Peyer's patch (tissue), 4 donors: ENCODE data around the gene PEMT. TPM values are rescaled to one million over a fixed set of nuclear protein-coding genes. Genes with fewer than 3 reads are reported as not detected.
"Not testable (repeated sequence)": the region's sequence is repeated elsewhere in the genome, so short reads cannot be mapped to it uniquely, and the experiment has no call there.

ENCODE experiments used
- DNase-seq, 3 donors: peaks; one replicate each; pipeline ENCODE4 v3.0.0-alpha.2; 2017 to 2019
- H3K27ac ChIP-seq, 4 donors: fragments of 200-600 bp; sonication (generic); one replicate each; pipeline ENCODE4 v1.5.1; 2016 to 2019
- H3K27me3 ChIP-seq, 2 donors: fragments of 200-600 bp; sonication (generic); one replicate each; pipeline ENCODE4 v1.5.1; 2019
- H3K36me3 ChIP-seq, 3 donors: fragments of 200-600 bp; sonication (generic); one replicate each; pipeline ENCODE4 v1.5.1; 2016 to 2019
- H3K4me1 ChIP-seq, 4 donors: fragments of 200-600 bp; sonication (generic); one replicate each; pipeline ENCODE4 v1.5.1; 2016 to 2019
- H3K4me3 ChIP-seq, 4 donors: fragments of 200-600 bp; sonication (generic); 1 replicate in 3 of 4; 2 replicates in 1 of 4; pipeline ENCODE4 v1.5.1; 2016 to 2019; ENCODE audit warnings: mild to moderate bottlenecking in 1 of 4
- H3K9me3 ChIP-seq, 4 donors: fragments of 200-600 bp; sonication (generic); one replicate each; pipeline ENCODE4 v1.5.1; 2016 to 2019; ENCODE audit warnings: mild to moderate bottlenecking in 1 of 4
- CTCF ChIP-seq, 6 experiments: fragments of 450-650 bp in 4 of 6; fragments of 200-600 bp in 2 of 6; sonication (generic) in 1 of 6; IDR thresholded peaks; one replicate each; pipeline ENCODE4 v1.5.1; 2017 to 2019; ENCODE audit warnings: antibody characterized with exemption in 6 of 6, mild to moderate bottlenecking in 3 of 6, moderate library complexity in 1 of 6
- POLR2A ChIP-seq, 2 donors: fragments of 450-650 bp; IDR thresholded peaks; one replicate each; pipeline ENCODE4 v1.5.1; 2017; ENCODE audit warnings: antibody characterized with exemption in 2 of 2, mild to moderate bottlenecking in 2 of 2, moderate library complexity in 2 of 2
- total RNA-seq, 4 donors: library from RNA; depleted of rRNA; stranded (reverse); fragments of >200 nt; gene quantifications; one replicate each; pipeline ENCODE4 v1.1.0, GENCODE V29; 2016

Gene PEMT
- total RNA-seq, 4 donors from 2014 or later, result 9.9 to 25.0 (median 17.8) TPM

- Histone ChIP-seq H3K4me1 (peaks cover 0 to 25% (median 16%) of the 10 kb centered on the region in 4 donors), H3K27ac (peak overlapping the region in 1 of 4 donors; percentile 23), H3K9me3 (no peaks in the 10 kb centered on the region), H3K27me3 (no peaks in the 10 kb centered on the region), H3K36me3 (peaks cover 0 to 21% (median 0%) of the 10 kb centered on the region in 3 donors), H3K4me3 (peak overlapping the region in 1 of 4 donors; percentile 63)
- TF ChIP-seq CTCF (IDR thresholded peaks at IDR 0.05) (no peak), POLR2A (IDR thresholded peaks at IDR 0.05) (peak in 1 of 2 donors; percentile 14)
- DNase-seq, result no peak
These were observed 98.1 kb downstream of the PEMT start for GRCh38 chr17:17493249-17493985.

- Histone ChIP-seq H3K9me3 (no peaks in the 10 kb centered on the region), H3K27ac (no peak overlapping the region), H3K4me1 (peaks cover 0 to 25% (median 15%) of the 10 kb centered on the region in 4 donors), H3K4me3 (no peak overlapping the region), H3K27me3 (no peaks in the 10 kb centered on the region), H3K36me3 (peaks cover 0 to 27% (median 0%) of the 10 kb centered on the region in 3 donors)
- TF ChIP-seq POLR2A (IDR thresholded peaks at IDR 0.05), result no peak
- TF ChIP-seq CTCF (IDR thresholded peaks at IDR 0.05), result no peak
- no peak for DNase-seq
These were observed 98.9 kb downstream of the PEMT start for GRCh38 chr17:17492571-17492970.

- H3K9me3 ChIP-seq, result no peaks in the 10 kb centered on the region
- no peaks in the 10 kb centered on the region for H3K27me3 ChIP-seq
- no peak for TF ChIP-seq POLR2A (IDR thresholded peaks at IDR 0.05)
- TF ChIP-seq CTCF (IDR thresholded peaks at IDR 0.05), result no peak
- no peak overlapping the region for H3K27ac ChIP-seq
- no peak for DNase-seq
- peaks cover 0 to 23% (median 14%) of the 10 kb centered on the region in 4 donors for H3K4me1 ChIP-seq
- no peak overlapping the region for H3K4me3 ChIP-seq
- peaks cover 0 to 29% (median 0%) of the 10 kb centered on the region in 3 donors for H3K36me3 ChIP-seq
These were observed 99.4 kb downstream of the PEMT start for GRCh38 chr17:17492085-17492484.

- no peak for TF ChIP-seq POLR2A (IDR thresholded peaks at IDR 0.05)
- no peak overlapping the region for H3K27ac ChIP-seq
- DNase-seq, result no peak
- no peaks in the 10 kb centered on the region for H3K27me3 ChIP-seq
- no peaks in the 10 kb centered on the region for H3K9me3 ChIP-seq
- H3K36me3 ChIP-seq, result peaks cover 0 to 29% (median 0%) of the 10 kb centered on the region in 3 donors
- no peak overlapping the region for H3K4me3 ChIP-seq
- H3K4me1 ChIP-seq, result peaks cover 0 to 18% (median 13%) of the 10 kb centered on the region in 4 donors
These were observed 99.9 kb downstream of the PEMT start for GRCh38 chr17:17491546-17491988.

- no peak for TF ChIP-seq POLR2A (IDR thresholded peaks at IDR 0.05)
- TF ChIP-seq CTCF (IDR thresholded peaks at IDR 0.05), result no peak
- DNase-seq, result no peak
- peaks cover 0 to 17% (median 12%) of the 10 kb centered on the region in 4 donors for H3K4me1 ChIP-seq
- H3K27ac ChIP-seq, result no peak overlapping the region
- H3K4me3 ChIP-seq, result no peak overlapping the region
- no peaks in the 10 kb centered on the region for H3K27me3 ChIP-seq
- H3K36me3 ChIP-seq, result peaks cover 0 to 29% (median 0%) of the 10 kb centered on the region in 3 donors
- H3K9me3 ChIP-seq, result no peaks in the 10 kb centered on the region
These were observed 100.5 kb downstream of the PEMT start for GRCh38 chr17:17491031-17491471.

GRCh38 chr17:17487998-17488397 lies 103.5 kb downstream of the PEMT start:
- no peaks in the 10 kb centered on the region for H3K9me3 ChIP-seq
- H3K27me3 ChIP-seq, result no peaks in the 10 kb centered on the region
- H3K4me1 ChIP-seq, result no peaks in the 10 kb centered on the region
- H3K4me3 ChIP-seq, result no peak overlapping the region
- H3K36me3 ChIP-seq, result peaks cover 0 to 43% (median 0%) of the 10 kb centered on the region in 3 donors
- H3K27ac ChIP-seq, result no peak overlapping the region
- no peak for DNase-seq
- TF ChIP-seq POLR2A (IDR thresholded peaks at IDR 0.05), result no peak
- no peak for TF ChIP-seq CTCF (IDR thresholded peaks at IDR 0.05)

GRCh38 chr17:17486416-17486815 lies 105.1 kb downstream of the PEMT start:
- not testable (repeated sequence) for H3K4me3 ChIP-seq, DNase-seq, H3K4me1 ChIP-seq, H3K27ac ChIP-seq, H3K27me3 ChIP-seq, H3K9me3 ChIP-seq
- H3K36me3 ChIP-seq, result peaks cover 0 to 30% (median 0%) of the 10 kb centered on the region in 3 donors
